GM13977 (cell line): ENCODE results near the gene SAFB2.

Source experiments
- DNase-seq: peaks from one replicate; pipeline ENCODE4 v3.0.0; 2012; ENCODE audit warnings: low spot score
- CTCF ChIP-seq: IDR thresholded peaks from 2 replicates; pipeline ENCODE4 v1.5.1; 2012; ENCODE audit warnings: mild to moderate bottlenecking, control low read depth; ENCODE audit not compliant: insufficient read depth; ENCODE audit errors: extremely low read depth, missing control alignments
- in situ Hi-C: fragments of 300-500 bp; cut with MboI; formaldehyde crosslinking; loops from one replicate; pipeline ENCODE4 v1.12.0; 2022; ENCODE audit warnings: low sequenced_read_pairs, low pct_unique_long_range_greater_than_20kb, mixed read lengths, inconsistent platforms; ENCODE audit not compliant: unreplicated experiment

Gene SAFB2

GRCh38 chr19:5628461-5628860 lies 5.9 kb upstream of the SAFB2 start:
- TF ChIP-seq CTCF, result no peak
- no peak for DNase-seq
- in situ Hi-C loops, result no loop called here

GRCh38 chr19:5627395-5627904 lies 4.9 kb upstream of the SAFB2 start:
- no peak for TF ChIP-seq CTCF
- DNase-seq, result peak; percentile 47
- in situ Hi-C loops, result no loop called here

- in situ Hi-C loops, result no loop called here
- no peak for TF ChIP-seq CTCF
- DNase-seq, result no peak
These were observed 3.1 kb upstream of the SAFB2 start for GRCh38 chr19:5625641-5626040.

GRCh38 chr19:5624741-5625278 lies 2.2 kb upstream of the SAFB2 start:
- no peak for TF ChIP-seq CTCF
- in situ Hi-C loops, result no loop called here

GRCh38 chr19:5624018-5624663 lies 1.6 kb upstream of the SAFB2 start:
- TF ChIP-seq CTCF, result no peak
- in situ Hi-C loops, result no loop called here
- no peak for DNase-seq

More at GRCh38 chr19:5624741-5625278, 2.2 kb upstream of the SAFB2 start:
- DNase-seq, result no peak

GRCh38 chr19:5623397-5624017 lies 931 bp upstream of the SAFB2 start:
- no peak for DNase-seq
- in situ Hi-C loops, result no loop called here
- no peak for TF ChIP-seq CTCF
